Ishikawa (cell line): ENCODE results near the gene MS4A15.

ENCODE experiments used
- RAD21 ChIP-seq: IDR thresholded peaks from 2 replicates; pipeline ENCODE4 v1.6.1; 2012; ENCODE audit warnings: low read depth
- REST ChIP-seq: IDR thresholded peaks from 2 replicates; pipeline ENCODE4 v1.6.1; 2012; ENCODE audit warnings: low read depth, mild to moderate bottlenecking
- TCF12 ChIP-seq: IDR thresholded peaks from 2 replicates; pipeline ENCODE4 v1.6.1; 2012; ENCODE audit warnings: low read depth
- ZBTB7A ChIP-seq: IDR thresholded peaks from 2 replicates; pipeline ENCODE4 v1.6.1; 2012; ENCODE audit warnings: low read depth

- TF ChIP-seq RAD21 (no peak), REST (no peak), ZBTB7A (no peak), TCF12 (no peak)
Observed at GRCh38 chr11:60748225-60748624, 8.4 kb upstream of the MS4A15 start.
